ENCODE data around the gene LIPH.
A peak's percentile ranks its signal among the peaks of the same experiment; 100 is the strongest.

LIPH gene

GRCh38 chr3:185498503-185499396, 53.6 kb downstream of the LIPH start, which contains the start of gene TMEM41A:
Gene TMEM41A (minus strand): TSS chr3:185499035. CDS start chr3:185498961, 74 bp downstream.
- Histone ChIP-seq H3K4ac (ENCODE audit: low read length) (no peak within 1 kb of the TSS), H3K14ac (ENCODE audit: low read length) (peak within 1 kb of the TSS; percentile 87), H3K27ac (replicated peaks; ENCODE audit: low read length) (no peak within 1 kb of the TSS), H3K4me1 (ENCODE audit: control insufficient read depth in 2 of 2, insufficient read depth in 1 of 2, low read depth in 1 of 2, low read length in 2 of 2) (peaks cover 0 to 4% of the 10 kb centered on the region in 2 donors), H3K36me3 (replicated peaks in 1 of 2; ENCODE audit: control insufficient read depth in 2 of 2, insufficient read depth in 2 of 2, low read length in 2 of 2) (peaks cover 6 to 31% of the 10 kb centered on the region in 2 donors), H4K8ac (ENCODE audit: low read depth, low read length) (peak within 1 kb of the TSS; percentile 56), H3K18ac (ENCODE audit: low read length) (peak within 1 kb of the TSS; percentile 95), H3K23ac (ENCODE audit: low read depth, low read length, poor library complexity) (peak within 1 kb of the TSS; percentile 96), H3K9ac (ENCODE audit: low read depth, low read length, poor library complexity) (peak within 1 kb of the TSS; percentile 96), H3K79me1 (ENCODE audit: low read depth, low read length) (peaks cover 3% of the 10 kb centered on the region), H2AFZ (ENCODE audit: low read length) (peak within 1 kb of the TSS; percentile 96), H3K27me3 (ENCODE audit: control insufficient read depth in 3 of 3, insufficient read depth in 3 of 3, low read depth in 1 of 3, low read length in 3 of 3) (peaks cover 0 to 2% (median 0%) of the 10 kb centered on the region in 3 experiments), H3K9me3 (replicated peaks in 1 of 2; ENCODE audit: control insufficient read depth in 2 of 2, insufficient read depth in 1 of 2, low read depth in 1 of 2, low read length in 2 of 2) (no peaks in the 10 kb centered on the region), H2BK15ac (ENCODE audit: low read length) (peak within 1 kb of the TSS; percentile 51), H2AK5ac (ENCODE audit: low read depth, low read length) (no peak within 1 kb of the TSS), H2BK5ac (ENCODE audit: low read length) (no peak within 1 kb of the TSS), H3K4me2 (ENCODE audit: insufficient read depth, low read length, poor library complexity, severe bottlenecking) (peak within 1 kb of the TSS; percentile 72), H4K91ac (ENCODE audit: low read depth, low read length, poor library complexity) (no peak within 1 kb of the TSS), H2BK12ac (ENCODE audit: low read length) (no peak within 1 kb of the TSS), H2BK120ac (ENCODE audit: low read depth, low read length) (peak within 1 kb of the TSS; percentile 43), H3K4me3 (ENCODE audit: low read length in 2 of 2) (peak within 1 kb of the TSS; percentile 90 to 98)
- peak; percentile 86 for DNase-seq (ENCODE audit: low spot score)
- no CpG with 5 or more reads among the region's 82 CpGs for WGBS, 2 donors (ENCODE audit: extremely low coverage in 2 of 2, insufficient read length in 2 of 2, insufficient replicate concordance in 1 of 2)

- no peaks in the 10 kb centered on the region for H3K9me3 ChIP-seq (replicated peaks in 1 of 2; ENCODE audit: control insufficient read depth in 2 of 2, insufficient read depth in 1 of 2, low read depth in 1 of 2, low read length in 2 of 2)
- no peak overlapping the region for H3K14ac ChIP-seq (ENCODE audit: low read length)
These were observed 62.1 kb downstream of the LIPH start for GRCh38 chr3:185490241-185490640.

GRCh38 chr3:185489462-185489861, 62.9 kb downstream of the LIPH start:
- Histone ChIP-seq H3K4me1 (ENCODE audit: control insufficient read depth in 2 of 2, insufficient read depth in 1 of 2, low read depth in 1 of 2, low read length in 2 of 2) (no peaks in the 10 kb centered on the region), H3K9me3 (replicated peaks in 1 of 2; ENCODE audit: control insufficient read depth in 2 of 2, insufficient read depth in 1 of 2, low read depth in 1 of 2, low read length in 2 of 2) (no peaks in the 10 kb centered on the region), H2BK12ac (ENCODE audit: low read length) (no peak overlapping the region), H3K18ac (ENCODE audit: low read length) (no peak overlapping the region), H3K27me3 (ENCODE audit: control insufficient read depth in 3 of 3, insufficient read depth in 3 of 3, low read depth in 1 of 3, low read length in 3 of 3) (no peaks in the 10 kb centered on the region), H2BK15ac (ENCODE audit: low read length) (no peak overlapping the region), H3K9ac (ENCODE audit: low read depth, low read length, poor library complexity) (no peak overlapping the region), H4K8ac (ENCODE audit: low read depth, low read length) (no peak overlapping the region), H3K4me2 (ENCODE audit: insufficient read depth, low read length, poor library complexity, severe bottlenecking) (no peak overlapping the region), H3K4me3 (ENCODE audit: low read length in 2 of 2) (no peak overlapping the region), H3K27ac (replicated peaks; ENCODE audit: low read length) (no peak overlapping the region), H2BK120ac (ENCODE audit: low read depth, low read length) (no peak overlapping the region), H3K4ac (ENCODE audit: low read length) (no peak overlapping the region), H4K91ac (ENCODE audit: low read depth, low read length, poor library complexity) (no peak overlapping the region), H3K14ac (ENCODE audit: low read length) (no peak overlapping the region), H3K23ac (ENCODE audit: low read depth, low read length, poor library complexity) (no peak overlapping the region), H3K36me3 (replicated peaks in 1 of 2; ENCODE audit: control insufficient read depth in 2 of 2, insufficient read depth in 2 of 2, low read length in 2 of 2) (peaks cover 9 to 67% of the 10 kb centered on the region in 2 donors), H2AFZ (ENCODE audit: low read length) (no peak overlapping the region), H3K79me1 (ENCODE audit: low read depth, low read length) (no peaks in the 10 kb centered on the region), H2BK5ac (ENCODE audit: low read length) (no peak overlapping the region), H2AK5ac (ENCODE audit: low read depth, low read length) (no peak overlapping the region)
- no CpG with 5 or more reads among the region's 3 CpGs for WGBS, 2 donors (ENCODE audit: extremely low coverage in 2 of 2, insufficient read length in 2 of 2, insufficient replicate concordance in 1 of 2)
- no peak for DNase-seq (ENCODE audit: low spot score)

More at GRCh38 chr3:185490241-185490640, 62.1 kb downstream of the LIPH start:
- Histone ChIP-seq H3K4me2 (ENCODE audit: insufficient read depth, low read length, poor library complexity, severe bottlenecking) (no peak overlapping the region), H2BK5ac (ENCODE audit: low read length) (no peak overlapping the region), H3K36me3 (replicated peaks in 1 of 2; ENCODE audit: control insufficient read depth in 2 of 2, insufficient read depth in 2 of 2, low read length in 2 of 2) (peaks cover 9 to 75% of the 10 kb centered on the region in 2 donors), H2BK15ac (ENCODE audit: low read length) (no peak overlapping the region), H3K4me1 (ENCODE audit: control insufficient read depth in 2 of 2, insufficient read depth in 1 of 2, low read depth in 1 of 2, low read length in 2 of 2) (no peaks in the 10 kb centered on the region), H4K91ac (ENCODE audit: low read depth, low read length, poor library complexity) (no peak overlapping the region), H4K8ac (ENCODE audit: low read depth, low read length) (no peak overlapping the region), H3K18ac (ENCODE audit: low read length) (no peak overlapping the region), H2AFZ (ENCODE audit: low read length) (no peak overlapping the region), H2AK5ac (ENCODE audit: low read depth, low read length) (no peak overlapping the region), H3K23ac (ENCODE audit: low read depth, low read length, poor library complexity) (no peak overlapping the region), H2BK12ac (ENCODE audit: low read length) (no peak overlapping the region), H3K79me1 (ENCODE audit: low read depth, low read length) (no peaks in the 10 kb centered on the region), H3K9ac (ENCODE audit: low read depth, low read length, poor library complexity) (no peak overlapping the region), H3K27me3 (ENCODE audit: control insufficient read depth in 3 of 3, insufficient read depth in 3 of 3, low read depth in 1 of 3, low read length in 3 of 3) (no peaks in the 10 kb centered on the region), H3K4ac (ENCODE audit: low read length) (no peak overlapping the region), H2BK120ac (ENCODE audit: low read depth, low read length) (no peak overlapping the region), H3K27ac (replicated peaks; ENCODE audit: low read length) (no peak overlapping the region), H3K4me3 (ENCODE audit: low read length in 2 of 2) (no peak overlapping the region)
- WGBS, 2 donors (ENCODE audit: extremely low coverage in 2 of 2, insufficient read length in 2 of 2, insufficient replicate concordance in 1 of 2) = no CpG with 5 or more reads among the region's 4 CpGs
- no peak for DNase-seq (ENCODE audit: low spot score)

GRCh38 chr3:185488465-185488864, 63.9 kb downstream of the LIPH start:
- no peaks in the 10 kb centered on the region for H3K4me1 ChIP-seq (ENCODE audit: control insufficient read depth in 2 of 2, insufficient read depth in 1 of 2, low read depth in 1 of 2, low read length in 2 of 2)
- no peak overlapping the region for H2BK5ac ChIP-seq (ENCODE audit: low read length)
- no peak overlapping the region for H2AFZ ChIP-seq (ENCODE audit: low read length)
- WGBS, 2 donors (ENCODE audit: extremely low coverage in 2 of 2, insufficient read length in 2 of 2, insufficient replicate concordance in 1 of 2) = no CpG with 5 or more reads among the region's 5 CpGs
- no peak overlapping the region for H3K4me2 ChIP-seq (ENCODE audit: insufficient read depth, low read length, poor library complexity, severe bottlenecking)
- no peaks in the 10 kb centered on the region for H3K27me3 ChIP-seq (ENCODE audit: control insufficient read depth in 3 of 3, insufficient read depth in 3 of 3, low read depth in 1 of 3, low read length in 3 of 3)
- no peak for DNase-seq (ENCODE audit: low spot score)
- peaks cover 7 to 59% of the 10 kb centered on the region in 2 donors for H3K36me3 ChIP-seq (replicated peaks in 1 of 2; ENCODE audit: control insufficient read depth in 2 of 2, insufficient read depth in 2 of 2, low read length in 2 of 2)
- no peak overlapping the region for H4K91ac ChIP-seq (ENCODE audit: low read depth, low read length, poor library complexity)
- H3K9ac ChIP-seq (ENCODE audit: low read depth, low read length, poor library complexity) = no peak overlapping the region
- H3K23ac ChIP-seq (ENCODE audit: low read depth, low read length, poor library complexity) = no peak overlapping the region
- no peak overlapping the region for H3K27ac ChIP-seq (replicated peaks; ENCODE audit: low read length)
- H2AK5ac ChIP-seq (ENCODE audit: low read depth, low read length) = no peak overlapping the region
- H2BK12ac ChIP-seq (ENCODE audit: low read length) = no peak overlapping the region
- no peak overlapping the region for H3K4ac ChIP-seq (ENCODE audit: low read length)
- no peak overlapping the region for H3K18ac ChIP-seq (ENCODE audit: low read length)
- no peaks in the 10 kb centered on the region for H3K9me3 ChIP-seq (replicated peaks in 1 of 2; ENCODE audit: control insufficient read depth in 2 of 2, insufficient read depth in 1 of 2, low read depth in 1 of 2, low read length in 2 of 2)
- H4K8ac ChIP-seq (ENCODE audit: low read depth, low read length) = no peak overlapping the region
- H3K4me3 ChIP-seq (ENCODE audit: low read length in 2 of 2) = no peak overlapping the region
- no peak overlapping the region for H3K14ac ChIP-seq (ENCODE audit: low read length)
- H3K79me1 ChIP-seq (ENCODE audit: low read depth, low read length) = no peaks in the 10 kb centered on the region
- no peak overlapping the region for H2BK120ac ChIP-seq (ENCODE audit: low read depth, low read length)
- no peak overlapping the region for H2BK15ac ChIP-seq (ENCODE audit: low read length)

All from neuronal stem cell (in vitro differentiated cells).